Activated gamma-delta T cell treated with anti-CD3 and anti-CD28 coated beads, Interleukin-2, amount 50 U/mL, for 16 hours (primary cell): ENCODE measurements around the gene TBL3.
"Not testable (repeated sequence)": the region's sequence is repeated elsewhere in the genome, so short reads cannot be mapped to it uniquely, and the experiment has no call there.

Experiments used
- DNase-seq: peaks from one replicate; pipeline ENCODE4 v3.0.0-alpha.2; 2020; ENCODE audit warnings: low read depth

The TBL3 gene

DNA sequence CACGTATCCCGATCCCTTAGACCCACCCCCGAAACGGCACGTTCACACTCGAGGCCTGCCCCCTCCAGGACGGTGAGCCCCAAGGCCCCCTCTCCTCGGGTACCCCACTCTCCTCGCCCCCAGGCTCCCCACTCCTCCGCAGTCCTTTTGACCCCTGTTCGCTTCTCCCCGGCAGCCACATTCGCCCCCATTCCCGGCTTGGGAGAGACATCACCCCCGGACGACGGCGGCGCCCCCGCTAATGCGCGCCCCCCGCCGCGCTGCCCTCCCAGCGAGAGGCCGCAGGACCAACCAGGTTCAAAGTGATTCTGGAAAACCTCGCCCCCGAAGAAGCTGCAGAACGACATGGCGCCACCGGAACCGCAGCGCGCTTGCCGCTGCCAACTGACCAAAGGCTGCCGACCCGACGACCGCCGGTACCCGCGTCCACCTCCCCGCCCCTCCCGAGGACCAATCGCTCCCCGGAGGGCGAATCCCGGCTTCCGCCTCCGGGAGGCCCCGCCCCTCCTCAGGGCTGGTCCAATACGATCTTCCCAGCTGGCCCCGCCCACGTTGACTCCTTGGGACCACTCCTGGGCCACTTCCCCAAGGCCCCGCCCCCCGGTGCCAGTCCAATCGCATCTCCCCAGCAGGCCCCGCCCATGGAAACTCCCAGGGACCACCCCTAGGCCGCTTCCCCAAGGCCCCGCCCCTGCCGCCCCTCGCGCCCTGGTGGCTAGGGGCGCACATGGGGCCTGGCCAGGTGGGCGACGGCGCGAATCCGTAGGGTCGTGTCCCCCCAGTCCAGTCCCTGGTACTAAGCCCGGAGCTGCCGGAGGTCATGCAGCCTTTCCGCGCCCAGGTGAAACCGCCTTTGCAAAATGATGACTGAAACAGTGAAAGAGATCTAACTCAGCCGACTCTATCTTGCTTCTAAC is 28.8 kb upstream of the TBL3 start, which contains the start of gene MSRB1:
MSRB1 (minus strand) TSS at position 390 of the 917 bp plus-strand sequence; CDS start at position 347, 43 bp downstream.
- peak; percentile 99 for DNase-seq

DNA sequence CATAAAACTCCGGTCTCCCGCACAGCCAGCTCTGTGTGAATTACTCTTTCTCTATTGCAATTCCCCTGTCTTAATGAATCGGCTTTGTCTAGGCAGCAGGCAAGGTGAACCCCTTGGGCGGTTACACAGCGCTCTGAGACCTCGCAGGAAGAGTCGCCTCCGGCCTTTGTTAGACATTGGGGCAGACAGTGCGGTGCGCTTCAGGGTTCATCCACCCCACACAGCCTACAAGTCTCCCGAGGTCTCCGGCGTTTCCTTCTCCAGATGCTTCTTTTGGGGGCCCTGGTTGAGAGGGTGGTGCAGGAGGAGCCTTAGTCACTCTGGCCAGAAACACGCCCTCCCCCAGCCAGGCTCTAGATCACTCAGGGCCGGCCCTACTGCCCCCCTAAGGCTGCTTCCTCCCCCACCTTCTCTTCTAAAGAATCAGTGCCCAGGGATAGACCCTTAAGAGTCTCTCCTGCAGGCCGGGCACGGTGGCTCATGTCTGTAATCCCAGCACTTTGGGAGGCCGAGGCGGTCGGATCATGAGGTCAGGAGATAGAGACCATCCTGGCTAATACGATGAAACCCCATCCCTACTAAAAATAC is 27.1 kb upstream of the TBL3 start:
- no peak for DNase-seq

DNA sequence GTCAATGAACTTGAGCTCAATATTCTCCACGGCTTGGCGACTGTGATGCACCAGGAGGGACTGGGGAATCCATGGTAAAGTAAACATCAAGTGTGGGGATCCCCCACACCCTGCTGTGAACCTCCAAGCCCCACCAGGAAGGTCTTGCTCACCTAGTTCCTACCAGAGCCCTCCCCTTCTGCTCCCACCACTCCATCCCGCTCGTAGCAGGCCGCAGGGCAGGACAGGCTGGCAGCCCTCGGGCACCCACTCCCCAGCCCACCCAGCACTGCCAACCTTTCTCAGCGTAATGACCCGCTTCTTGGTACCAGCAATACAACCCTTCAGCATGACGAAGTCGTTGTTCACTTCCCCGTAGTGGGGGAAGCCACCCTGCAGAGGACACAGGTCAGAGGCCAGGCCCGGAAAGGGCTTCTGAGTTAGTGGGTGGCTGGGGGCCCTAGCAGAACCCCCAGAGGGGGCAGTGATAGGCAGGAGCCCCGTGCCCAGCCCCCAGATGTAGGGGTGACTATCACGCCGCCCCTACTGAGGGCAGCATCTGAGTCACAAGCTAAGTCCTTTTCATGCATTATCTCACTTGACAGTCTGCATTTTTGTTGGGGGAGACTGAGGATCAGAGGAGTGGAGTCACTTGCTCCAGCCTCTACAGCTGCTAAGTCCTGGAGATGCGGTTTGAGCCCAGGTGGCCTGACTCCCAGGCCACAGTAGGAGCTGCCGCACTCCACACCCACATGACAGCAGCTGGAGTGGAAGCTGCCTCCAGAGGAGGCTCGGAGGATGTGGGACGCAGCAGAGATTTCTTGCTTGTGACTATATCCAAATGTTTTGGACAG is 26.1 kb upstream of the TBL3 start:
- DNase-seq = no peak

DNA sequence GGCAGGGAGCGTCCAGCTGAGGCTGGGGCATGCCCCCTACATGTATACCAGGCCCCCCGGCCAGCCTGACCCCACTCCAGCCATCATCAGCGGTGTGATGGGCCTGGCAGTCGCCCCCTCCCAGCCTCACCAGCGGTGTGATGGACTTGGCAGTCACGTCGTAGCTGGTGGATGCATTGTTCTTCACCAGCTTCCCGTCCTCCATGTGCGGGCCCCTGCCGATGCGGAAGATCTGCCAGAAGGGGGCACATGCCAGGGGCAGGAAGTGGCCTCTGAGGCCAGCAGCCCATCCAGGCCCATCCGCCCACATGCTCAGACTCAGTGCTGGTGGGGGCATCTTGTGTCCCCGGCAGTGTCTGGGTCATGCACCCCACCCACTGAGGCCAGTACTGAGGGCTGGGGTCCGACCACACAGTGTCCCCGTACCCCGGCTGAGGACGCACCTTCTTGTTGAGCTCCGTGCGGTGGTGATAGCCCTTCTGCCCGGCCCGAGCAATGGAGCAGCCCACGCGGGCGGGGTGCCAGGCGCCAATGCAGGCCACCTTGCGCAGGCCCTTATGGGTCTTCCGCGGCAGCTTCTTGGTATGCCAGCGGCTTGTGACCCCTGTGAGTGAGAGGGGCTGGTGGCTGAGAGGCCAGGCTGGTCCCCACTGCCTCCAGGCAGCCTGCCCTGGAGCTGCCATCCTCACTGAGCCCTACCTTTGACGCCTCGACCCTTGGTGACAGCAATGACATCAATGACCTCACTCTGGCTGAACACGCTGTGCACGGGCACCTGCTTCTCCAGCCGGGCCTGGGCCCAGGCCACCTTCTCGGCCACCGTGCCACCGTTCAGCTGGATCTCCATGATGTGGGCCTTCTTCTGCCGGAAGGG is 25.1 kb upstream of the TBL3 start:
- no peak for DNase-seq

DNA sequence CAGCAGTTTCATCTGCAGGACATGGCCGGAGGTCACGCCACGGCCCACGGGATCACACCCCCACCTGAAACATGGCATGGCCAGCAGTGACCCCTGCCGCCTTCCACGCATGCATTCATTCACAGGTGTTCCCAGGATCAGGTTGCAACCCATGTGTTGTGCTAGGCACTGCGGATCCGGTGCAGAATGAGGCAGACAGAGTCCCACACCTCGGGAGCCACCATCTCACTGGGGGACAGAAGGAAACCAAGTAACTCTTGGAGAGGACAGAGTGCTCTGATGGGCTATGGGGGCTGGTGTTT is 24.5 kb upstream of the TBL3 start:
- no peak for DNase-seq

DNA sequence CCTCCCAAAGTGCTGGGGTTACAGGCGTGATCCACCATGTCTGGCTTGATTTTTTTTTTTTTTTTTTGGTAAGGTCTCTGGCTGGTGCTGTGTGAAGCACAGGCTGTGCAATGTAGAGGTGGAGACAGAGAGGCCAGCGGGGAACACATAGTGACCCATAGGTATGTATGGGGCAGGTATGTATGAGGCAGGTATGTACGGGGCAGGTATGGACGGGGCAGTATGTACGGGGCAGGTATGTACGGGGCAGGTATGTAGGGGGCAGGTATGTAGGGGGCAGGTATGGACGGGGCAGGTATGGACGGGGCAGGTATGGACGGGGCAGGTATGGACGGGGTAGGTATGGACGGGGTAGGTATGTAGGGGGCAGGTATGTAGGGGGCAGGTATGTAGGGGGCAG is 22.3 kb upstream of the TBL3 start:
- DNase-seq = no peak

DNA sequence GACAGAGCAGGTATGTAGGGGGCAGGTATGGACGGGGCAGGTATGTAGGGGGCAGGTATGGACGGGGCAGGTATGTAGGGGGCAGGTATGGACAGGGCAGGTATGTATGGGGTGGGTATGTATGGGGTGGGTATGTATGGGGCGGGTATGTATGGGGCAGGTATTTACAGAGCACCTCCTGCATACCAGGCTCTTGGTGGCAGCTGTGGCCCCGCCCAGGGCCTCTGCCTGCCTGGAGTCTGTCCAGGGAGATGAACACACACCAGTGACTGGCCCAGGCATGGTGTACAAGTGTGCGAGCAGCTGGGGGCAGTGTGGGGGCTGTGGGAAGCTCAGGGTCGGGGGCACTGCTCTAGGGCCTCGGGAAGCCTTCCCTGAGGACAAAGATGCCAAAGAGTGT is 21.8 kb upstream of the TBL3 start:
- DNase-seq = no peak

DNA sequence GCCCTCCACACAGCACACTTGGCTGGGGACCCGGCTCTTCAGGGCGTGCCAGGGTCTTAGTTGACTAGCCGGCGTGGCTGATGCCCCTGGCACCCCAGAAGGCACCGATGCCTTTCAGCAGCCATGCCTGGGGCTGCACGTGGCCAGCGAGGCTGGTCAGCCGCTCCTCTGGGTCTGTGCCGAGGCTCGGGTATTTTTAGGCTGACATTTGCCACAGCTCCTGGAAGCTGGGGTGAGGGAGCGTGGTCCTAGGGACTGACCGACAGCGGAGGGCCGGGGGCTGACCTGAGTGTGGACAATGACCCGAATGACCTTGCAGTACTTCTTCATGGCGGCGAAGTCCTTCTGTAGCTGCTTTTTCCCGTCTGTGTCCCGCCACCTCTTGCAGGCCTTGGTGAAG is 21.3 kb upstream of the TBL3 start:
- no peak for DNase-seq

DNA sequence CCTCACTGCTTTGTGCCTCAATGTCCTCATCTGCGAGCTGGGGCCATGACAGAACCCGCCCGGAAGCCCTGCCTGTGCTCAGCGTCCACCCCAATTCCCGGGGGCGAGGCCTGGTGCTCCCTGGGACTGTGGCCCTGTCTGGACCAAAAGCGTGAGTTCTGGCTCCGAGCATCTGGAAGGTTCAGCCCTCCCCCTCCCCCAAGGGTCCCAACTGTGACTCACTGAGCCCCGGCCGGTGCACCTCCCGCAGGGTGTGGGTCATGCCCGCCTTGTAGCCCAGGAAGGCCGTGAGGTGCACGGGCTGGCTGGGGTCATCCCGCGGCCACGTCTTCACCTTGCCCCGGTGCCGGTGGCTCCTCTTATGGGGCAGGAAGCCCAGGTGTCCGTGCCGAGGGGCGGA is 18.1 kb upstream of the TBL3 start:
- DNase-seq = no peak

DNA sequence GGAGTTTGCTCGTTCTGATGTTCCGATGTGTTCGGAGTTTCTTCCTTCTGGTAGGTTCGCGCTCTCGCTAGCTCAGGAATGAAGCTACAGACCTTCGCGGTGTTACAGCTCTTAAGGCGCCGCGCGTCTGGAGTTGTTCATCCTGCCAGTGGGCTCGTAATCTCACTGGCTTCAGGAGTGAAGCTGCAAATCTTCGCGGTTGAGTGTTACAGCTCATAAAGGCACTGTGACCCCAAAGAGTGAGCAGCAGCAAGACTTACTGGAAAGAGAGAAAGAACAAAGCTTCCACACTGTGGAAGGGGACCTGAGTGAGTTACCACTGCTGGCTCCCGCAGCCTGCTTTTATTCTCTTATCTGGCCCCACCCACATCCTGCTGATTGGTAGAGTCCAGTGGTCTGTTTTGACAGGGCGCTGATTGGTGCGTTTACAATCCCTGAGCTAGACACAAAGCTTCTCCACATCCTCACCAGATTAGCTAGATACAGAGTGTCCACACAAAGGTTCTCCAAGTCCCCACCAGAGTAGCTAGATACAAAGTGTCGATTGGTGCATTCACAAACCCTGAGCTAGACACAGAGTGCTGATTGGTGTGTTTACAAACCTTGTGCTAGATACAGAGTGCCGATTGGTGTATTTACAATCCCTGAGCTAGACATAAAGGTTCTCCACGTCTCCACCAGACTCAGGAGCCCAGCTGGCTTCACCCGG is 14.3 kb upstream of the TBL3 start:
- DNase-seq = not testable (repeated sequence)

DNA sequence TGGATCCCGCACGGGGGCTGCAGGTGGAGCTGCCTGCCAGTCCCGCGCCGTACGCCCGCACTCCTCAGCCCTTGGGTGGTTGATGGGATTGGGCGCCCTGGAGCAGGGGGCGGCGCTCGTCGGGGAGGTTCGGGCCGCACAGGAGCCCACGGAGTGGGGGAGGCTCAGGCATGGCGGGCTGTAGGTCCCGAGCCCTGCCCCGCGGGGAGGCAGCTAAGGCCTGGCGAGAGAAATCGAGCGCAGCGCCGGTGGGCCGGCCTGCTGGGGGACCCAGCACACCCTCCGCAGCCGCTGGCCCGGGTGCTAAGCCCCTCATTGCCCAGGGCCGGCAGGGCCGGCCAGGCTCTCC is 13.7 kb upstream of the TBL3 start:
- not testable (repeated sequence) for DNase-seq

DNA sequence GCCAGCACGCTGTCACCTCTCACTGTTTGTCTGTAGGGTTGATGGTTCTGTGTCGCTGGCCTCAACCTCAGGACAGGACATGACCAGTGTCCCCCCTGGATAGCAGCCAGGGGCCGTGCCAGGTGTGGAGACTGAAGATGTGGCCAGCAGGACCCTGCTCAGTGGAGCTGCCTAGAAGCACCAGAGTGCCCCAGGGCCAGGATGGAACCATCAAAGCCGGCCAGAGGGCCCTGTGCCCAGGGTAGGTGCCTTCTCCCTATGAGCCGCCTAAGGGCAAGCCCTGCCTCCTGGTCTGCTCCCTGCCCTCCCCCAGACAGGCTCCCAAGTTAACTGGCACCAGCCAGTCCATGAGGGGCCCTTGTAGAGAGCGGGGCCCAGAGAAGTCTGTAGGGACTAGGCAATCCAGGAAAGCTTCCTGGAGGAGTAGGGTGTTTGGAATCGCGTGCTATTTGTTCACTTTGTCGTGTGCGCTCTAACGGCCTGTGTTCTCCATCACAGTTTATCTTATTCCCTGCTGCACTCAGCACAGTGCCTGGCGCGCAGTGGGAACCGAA is 13.1 kb upstream of the TBL3 start:
- no peak for DNase-seq

DNA sequence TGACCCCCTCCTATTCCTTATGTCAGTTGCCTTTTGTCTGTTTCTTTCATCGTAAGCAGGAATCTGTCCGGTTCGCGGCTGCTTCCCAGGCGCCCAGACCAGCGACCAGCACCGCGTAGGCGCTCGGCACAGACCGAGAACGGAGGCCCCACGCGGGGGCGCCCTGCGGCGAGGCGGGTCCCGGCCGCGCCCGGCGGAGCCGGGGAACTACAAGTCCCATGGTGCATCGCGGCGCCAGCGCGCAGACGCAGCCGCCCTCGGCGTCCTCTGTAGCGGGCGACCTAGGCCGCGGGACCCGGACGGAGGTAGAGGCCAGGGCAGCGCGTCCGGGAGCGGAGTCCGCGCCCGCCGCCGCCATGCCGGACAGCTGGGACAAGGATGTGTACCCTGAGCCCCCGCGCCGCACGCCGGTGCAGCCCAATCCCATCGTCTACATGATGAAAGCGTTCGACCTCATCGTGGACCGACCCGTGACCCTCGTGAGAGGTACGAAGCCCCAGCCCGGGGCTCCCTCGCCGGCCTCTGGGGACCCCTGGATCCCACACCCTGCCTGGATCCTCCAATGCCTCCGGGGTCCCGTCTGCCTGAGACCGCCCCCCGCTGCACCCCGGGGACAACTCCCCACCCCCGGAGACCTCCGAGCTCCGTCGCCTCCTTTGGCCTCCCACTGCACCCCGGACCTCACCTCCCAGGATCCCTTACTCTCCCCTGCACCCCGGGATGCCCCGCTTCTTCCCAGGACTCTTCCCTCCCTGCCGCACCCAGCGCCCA is 12.4 kb upstream of the TBL3 start, which contains the start of gene NDUFB10:
NDUFB10 (plus strand) TSS at position 270 of the 771 bp plus-strand sequence; CDS start at position 357, 87 bp downstream.
- DNase-seq = peak; percentile 88

DNA sequence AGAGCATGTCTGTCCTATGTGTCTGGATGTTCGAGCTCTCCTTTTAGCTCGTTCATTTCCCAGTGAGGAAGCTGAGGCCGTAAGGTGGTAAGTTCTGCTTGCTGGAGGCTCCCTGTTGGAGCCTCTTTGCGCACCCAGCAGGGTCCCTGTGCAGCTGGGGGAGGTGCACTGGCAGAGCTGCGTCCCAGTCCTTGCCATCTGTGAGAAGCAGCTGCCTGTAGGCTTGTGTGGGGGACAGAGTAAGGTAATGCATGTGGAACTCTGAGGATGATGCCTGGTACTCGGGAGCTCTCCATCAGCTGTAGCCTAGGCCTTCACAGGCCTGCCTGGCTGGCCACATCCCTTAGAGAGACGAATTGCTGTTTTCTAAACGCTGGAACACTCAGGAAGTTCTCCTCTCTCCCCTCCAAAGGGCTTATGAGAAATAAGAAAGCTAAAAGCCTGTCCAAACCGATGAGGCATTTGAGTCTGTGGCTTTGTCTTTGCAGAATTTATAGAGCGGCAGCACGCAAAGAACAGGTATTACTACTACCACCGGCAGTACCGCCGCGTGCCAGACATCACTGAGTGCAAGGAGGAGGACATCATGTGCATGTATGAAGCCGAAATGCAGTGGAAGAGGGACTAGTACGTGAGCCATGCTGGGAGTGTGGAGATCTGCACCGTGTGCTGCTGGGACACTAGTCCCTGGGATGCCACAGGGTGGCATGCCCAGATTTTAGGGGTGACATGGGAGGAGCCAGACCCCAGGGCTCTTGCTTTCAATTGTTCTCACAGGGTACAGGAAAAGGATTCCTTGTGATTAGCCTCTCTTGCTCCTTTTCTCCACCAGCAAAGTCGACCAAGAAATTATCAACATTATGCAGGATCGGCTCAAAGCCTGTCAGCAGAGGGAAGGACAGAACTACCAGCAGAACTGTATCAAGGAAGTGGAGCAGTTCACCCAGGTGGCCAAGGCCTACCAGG is 10.9 kb upstream of the TBL3 start:
- no peak for DNase-seq

DNA sequence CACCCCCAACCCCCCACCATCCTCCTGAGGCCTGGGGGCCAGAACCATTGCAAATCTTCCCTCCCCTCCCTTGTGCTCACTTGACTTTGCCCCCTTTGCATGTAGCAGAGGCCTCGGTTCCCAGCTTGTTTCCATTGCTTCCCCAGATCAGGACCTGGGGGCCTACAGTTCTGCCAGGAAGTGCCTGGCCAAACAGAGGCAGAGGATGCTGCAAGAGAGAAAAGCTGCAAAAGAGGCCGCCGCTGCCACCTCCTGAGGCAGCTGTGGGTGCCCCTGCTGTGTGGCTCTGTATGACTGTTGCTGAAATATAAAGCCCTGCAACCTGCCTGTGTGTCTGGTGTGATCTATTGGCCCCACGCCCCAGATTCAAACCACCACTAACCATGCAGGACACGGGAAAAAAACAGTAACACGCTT is 10.2 kb upstream of the TBL3 start:
- no peak for DNase-seq

DNA sequence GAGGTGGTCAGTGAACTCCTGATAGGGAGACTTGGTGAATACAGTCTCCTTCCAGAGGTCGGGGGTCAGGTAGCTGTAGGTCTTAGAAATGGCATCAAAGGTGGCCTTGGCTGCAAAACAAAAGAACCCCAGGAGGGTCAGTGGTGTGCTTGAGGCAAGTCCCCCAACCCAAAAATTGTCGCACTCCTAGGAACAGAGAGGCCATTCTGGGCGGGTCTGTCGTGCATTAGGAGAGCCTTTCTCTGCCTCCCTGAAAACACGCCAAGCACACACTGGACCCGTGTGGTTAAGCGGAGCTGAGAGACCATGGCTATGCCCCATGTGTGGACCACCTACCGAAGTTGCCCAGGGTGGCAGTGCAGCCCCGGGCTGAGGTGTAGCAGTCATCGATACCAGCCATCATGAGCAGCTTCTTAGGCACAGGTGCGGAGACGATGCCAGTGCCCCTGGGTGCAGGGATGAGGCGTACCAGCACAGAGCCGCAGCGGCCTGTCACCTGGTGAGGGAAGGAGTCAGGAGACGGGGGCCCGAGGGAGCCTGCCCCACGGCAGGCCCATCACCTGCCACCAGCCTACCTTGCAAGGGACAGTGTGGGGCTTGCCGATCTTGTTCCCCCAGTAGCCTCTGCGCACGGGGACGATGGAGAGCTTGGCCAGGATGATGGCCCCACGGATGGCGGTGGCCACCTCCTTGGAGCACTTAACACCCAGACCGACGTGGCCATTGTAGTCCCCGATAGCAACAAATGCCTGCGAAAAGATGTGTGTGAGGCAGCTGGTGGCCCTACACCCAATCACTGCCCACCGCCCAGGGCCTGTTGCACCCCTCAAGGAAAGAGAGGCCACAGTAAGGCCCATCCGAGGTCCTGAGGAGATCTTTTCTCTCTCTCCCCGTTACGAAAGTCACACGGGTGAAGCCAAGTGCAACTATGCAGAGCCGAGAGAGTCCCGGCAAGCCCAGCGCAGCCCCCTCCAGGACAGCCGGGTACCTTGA is 9.4 kb upstream of the TBL3 start:
- DNase-seq = not testable (repeated sequence)

DNA sequence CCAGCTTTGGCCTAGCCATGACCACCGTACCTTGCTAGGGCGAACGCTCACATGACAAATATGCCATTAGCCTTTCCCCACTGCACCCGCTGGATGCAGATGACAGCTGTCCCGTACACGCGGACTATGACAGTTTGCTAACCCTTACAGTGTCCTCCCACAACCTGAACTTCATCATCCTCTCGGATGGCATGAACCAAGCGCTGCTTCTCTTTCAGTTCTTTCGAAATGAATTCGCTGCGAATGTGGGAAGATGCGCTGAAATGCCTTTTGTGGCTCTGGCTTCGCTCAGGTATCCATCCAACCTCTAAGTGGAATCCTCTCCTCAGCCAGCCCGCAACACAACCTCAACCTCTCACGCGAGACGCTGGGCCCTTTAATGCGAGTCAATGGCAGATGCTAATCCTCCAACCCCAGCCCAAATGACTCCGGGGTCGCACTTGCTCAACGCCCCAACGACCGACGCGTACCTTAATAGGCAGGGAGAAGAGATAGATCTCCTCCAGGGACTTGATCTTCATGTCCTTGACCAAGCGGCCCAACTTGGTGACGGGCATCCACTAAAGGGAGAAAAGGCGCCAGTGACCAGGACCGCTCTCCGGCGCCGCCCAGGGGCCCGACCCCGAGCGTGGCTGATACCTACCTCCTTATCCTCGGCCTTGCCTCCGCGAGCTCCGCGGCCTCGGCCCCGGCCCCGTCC is 7.9 kb upstream of the TBL3 start:
- no peak for DNase-seq
